B cell (primary cell): Measurements from ENCODE around the gene P3R3URF.

Experiments used
- EZH2 ChIP-seq: IDR thresholded peaks from 2 replicates; pipeline ENCODE4 v1.6.1; 2012; ENCODE audit warnings: borderline replicate concordance, low read depth, mild to moderate bottlenecking, moderate library complexity, low read length; ENCODE audit not compliant: insufficient read depth, poor library complexity, severe bottlenecking
- TF ChIP-seq, protein P1 (sequence below): fragments of 200-600 bp; IDR thresholded peaks from one replicate; pipeline ENCODE4 v1.8.0; 2022; ENCODE audit warnings: antibody characterized with exemption, mild to moderate bottlenecking

DNA sequence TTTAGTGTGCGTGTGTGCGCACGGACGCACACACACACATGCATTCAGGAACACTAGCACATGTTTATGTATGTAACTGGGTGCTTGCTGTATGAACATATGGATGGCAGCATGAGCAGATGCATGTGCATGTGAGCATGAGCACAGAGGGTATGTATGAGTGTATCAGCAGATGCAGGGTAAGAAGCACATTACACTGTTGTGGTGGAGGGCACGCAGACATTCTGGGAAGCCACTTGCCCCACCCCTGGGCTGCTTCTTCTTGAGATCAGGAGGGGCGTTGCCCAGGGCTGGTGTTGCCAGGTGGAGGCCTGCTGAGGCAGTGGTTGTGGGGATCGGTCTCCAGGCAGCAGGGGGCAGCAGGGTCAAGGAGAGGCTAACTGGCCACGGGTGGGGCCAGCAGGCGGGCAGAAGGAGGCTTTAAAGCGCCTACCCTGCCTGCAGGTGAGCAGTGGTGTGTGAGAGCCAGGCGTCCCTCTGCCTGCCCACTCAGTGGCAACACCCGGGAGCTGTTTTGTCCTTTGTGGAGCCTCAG lies 3.9 kb upstream of the P3R3URF start:
- TF ChIP-seq, protein P1, sequence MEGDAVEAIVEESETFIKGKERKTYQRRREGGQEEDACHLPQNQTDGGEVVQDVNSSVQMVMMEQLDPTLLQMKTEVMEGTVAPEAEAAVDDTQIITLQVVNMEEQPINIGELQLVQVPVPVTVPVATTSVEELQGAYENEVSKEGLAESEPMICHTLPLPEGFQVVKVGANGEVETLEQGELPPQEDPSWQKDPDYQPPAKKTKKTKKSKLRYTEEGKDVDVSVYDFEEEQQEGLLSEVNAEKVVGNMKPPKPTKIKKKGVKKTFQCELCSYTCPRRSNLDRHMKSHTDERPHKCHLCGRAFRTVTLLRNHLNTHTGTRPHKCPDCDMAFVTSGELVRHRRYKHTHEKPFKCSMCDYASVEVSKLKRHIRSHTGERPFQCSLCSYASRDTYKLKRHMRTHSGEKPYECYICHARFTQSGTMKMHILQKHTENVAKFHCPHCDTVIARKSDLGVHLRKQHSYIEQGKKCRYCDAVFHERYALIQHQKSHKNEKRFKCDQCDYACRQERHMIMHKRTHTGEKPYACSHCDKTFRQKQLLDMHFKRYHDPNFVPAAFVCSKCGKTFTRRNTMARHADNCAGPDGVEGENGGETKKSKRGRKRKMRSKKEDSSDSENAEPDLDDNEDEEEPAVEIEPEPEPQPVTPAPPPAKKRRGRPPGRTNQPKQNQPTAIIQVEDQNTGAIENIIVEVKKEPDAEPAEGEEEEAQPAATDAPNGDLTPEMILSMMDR: no peak
- TF ChIP-seq EZH2: no peak
